ENCODE measurements around the gene SNCA.

Gene SNCA

DNA sequence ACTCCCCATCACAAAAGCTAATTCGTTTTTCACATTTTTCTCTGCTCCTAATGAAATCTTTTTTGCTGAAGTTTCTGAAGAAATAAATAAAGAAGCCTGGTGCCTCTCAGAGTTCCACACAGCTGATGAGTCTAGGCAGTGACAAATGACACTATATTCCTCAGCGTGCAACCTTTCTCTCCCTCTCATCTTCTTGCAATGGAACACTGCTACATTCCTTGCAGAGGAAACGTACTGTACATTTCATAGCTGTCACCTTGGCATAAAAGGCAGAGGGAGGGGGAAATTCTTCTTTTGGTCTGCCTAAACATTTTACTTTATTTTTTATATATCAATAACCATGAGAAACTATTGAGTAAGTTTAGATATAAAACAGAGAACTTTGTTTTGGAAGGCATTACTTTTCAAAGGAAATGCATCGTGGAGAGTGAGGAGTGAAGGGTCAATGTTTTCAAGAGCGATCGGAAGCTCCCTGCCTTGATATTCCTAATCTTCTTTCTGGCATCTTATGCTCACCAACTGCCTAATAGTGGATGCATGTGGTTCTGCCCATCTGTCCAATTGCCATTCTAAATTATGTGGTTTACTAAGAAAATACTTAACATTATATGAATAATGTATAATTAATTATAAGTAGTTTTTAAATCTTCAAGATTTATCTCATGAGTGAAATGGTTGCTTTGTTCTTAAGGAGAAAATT lies 29.4 kb downstream of the SNCA start:
- DNase-seq: no peak

GRCh38 chr4:89805297-89805696 lies 31.7 kb downstream of the SNCA start:
- DNase-seq: no peak

DNA sequence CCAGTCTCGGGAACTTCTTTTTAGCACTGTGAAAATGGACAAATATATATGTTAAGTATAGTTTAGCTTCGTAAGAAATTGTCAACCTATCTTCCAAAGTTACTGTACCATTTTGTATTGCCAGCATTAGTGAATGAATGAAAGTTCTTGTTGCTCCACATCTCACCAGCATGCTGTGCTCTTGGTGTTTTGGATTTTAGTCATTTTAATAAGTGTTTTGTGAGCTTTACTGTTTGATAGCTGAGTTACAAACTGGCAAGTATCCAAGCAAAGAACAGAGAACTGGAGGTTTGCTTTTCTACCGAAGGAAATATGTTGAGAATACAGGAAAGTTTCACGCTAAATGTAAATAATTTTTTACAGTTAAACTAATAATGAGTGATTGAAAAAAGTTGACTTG lies 33.0 kb downstream of the SNCA start:
- DNase-seq: no peak

DNA sequence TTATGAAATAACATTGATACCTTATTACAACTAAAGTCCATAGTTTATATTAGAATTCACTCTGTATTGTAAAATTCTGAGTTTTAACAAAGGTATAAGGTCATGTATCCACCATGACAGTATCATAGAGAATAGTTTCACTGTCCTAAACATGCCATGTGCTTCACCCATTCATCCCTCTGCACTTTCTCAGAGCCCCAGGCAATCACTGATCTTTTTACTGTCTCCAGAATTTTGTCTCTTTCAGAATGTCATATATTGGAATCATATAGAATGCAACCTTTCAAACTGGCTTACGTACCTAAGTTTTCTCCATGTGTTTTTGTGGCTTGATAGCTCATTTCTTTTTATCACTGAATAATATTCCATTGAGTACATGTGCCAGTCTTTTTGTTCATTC lies 33.9 kb downstream of the SNCA start:
- no peak for DNase-seq

- no peak for DNase-seq
Measured at GRCh38 chr4:89800527-89801103, 36.3 kb downstream of the SNCA start.

DNA sequence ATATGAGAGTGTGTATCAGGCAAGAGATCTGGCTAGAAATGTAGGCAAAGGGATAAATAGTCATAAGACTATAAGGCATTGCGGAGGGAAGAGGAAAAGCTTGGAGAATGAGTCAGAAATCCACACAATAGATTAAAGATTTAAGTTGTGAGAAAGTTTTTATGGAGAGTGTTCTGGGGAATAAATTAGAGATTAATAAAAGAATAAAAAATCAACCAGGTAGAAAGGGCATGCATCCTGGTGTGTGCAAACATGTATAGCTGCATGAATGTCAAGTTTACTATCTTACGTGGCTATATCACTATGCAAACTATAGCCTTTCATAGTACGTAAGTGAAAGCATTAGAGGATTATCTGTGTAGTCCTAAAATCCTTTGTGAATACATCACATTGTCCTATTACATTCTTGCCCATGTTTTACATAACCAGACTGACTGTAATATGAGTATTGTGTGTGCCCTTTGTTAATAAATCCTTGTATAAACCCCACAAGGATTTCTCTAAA lies 36.9 kb downstream of the SNCA start:
- no peak for DNase-seq

DNA sequence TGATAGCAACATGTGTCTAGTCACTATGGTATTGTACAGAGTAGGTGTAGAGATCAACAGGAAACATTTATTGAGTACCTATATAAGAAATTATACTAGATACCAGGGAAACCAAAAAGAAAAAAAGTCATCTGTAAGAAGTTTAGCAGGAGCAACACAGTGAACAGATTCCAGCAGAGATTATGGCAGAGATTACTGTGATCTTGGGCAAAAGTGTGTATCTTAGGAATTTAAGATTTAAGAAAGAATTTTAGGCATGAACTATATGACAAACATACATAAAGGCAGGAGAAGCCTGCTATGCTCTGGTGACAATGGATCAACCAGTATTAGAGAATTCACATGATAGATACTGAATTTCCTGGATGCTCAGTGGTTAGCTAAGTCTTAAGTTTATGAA lies 37.9 kb downstream of the SNCA start:
- no peak for DNase-seq

DNA sequence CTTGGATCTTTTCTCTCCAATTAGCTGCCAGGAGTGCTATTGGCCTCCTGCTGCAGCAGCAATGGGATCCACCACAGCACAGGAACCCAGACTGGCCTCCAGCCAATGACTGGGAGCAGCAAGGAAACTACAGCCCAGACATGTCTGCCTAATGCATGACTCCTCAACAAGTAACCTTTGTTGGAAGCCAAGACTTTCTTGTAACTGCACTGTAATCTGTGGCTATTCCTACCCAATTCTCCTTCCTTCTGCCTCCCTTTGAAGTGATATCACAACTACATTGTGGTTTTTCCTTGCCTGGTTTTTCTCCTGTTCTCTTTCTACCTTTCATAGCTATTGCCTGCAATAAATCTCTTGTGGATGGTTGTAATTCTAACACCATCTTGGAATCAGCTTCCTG lies 39.8 kb downstream of the SNCA start:
- no peak for DNase-seq

- no peak for DNase-seq
Measured at GRCh38 chr4:89788206-89789072, 48.5 kb downstream of the SNCA start.

GRCh38 chr4:89784686-89785231 lies 52.2 kb downstream of the SNCA start:
- DNase-seq: no peak

DNA sequence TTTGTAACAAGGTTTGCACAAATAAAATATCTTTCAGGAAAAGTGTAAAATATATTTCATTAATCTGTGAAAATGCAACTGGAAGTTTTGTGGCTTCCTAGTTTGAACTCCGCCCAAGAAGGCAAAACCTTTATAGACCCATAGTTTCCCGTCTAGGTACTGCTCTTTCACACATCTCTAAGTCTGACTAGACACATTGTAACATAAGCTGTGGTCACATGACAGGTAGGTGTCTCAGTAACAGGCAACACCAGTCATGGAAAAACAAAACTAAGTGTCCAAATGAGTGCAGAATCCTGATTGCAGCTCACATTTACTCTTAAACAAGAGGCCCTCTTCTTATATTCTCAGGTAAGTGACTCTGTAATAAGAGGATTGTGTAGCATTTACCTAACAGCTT lies 55.6 kb downstream of the SNCA start:
- no peak for DNase-seq

DNA sequence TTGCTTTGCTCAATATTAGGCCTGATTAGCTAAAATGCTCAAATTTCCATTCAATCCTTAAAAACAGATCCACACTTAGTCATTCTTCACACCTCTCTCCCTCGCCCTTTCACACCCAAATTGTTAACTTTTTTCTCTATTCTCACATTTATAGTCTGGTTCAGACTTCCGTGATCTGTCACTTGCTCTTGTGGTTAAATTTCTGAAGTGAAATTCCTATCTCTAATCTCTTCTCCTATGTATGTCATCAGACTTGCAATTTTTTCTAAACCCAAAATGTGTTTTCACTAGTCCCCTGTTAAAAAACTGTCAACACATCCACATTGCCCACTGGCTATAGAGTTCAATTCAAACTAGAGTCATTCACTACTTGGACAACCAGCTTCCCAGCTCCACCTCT lies 63.2 kb downstream of the SNCA start:
- no peak for DNase-seq

- no peak for DNase-seq
Measured at GRCh38 chr4:89769856-89770255, 67.1 kb downstream of the SNCA start.

DNA sequence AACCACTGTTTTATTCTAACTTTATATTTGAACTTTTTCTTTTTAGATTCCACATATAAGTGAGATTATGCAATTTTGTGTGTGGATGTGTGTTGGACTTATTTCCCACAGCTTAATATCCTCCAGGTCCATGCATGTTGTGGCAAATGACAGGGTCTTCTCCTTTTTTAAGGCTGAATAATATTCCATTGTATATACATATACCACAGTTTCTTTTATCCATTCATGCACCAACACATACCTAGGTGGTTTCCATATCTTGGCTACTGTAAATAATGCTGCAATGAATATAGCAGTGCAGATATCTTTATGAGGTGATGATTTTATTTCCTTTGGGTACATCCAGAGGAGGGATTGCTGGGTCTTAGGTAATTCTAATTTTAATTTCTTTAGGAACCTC lies 69.0 kb downstream of the SNCA start:
- no peak for DNase-seq

GRCh38 chr4:89765966-89766365 lies 71.0 kb downstream of the SNCA start:
- DNase-seq: no peak

DNA sequence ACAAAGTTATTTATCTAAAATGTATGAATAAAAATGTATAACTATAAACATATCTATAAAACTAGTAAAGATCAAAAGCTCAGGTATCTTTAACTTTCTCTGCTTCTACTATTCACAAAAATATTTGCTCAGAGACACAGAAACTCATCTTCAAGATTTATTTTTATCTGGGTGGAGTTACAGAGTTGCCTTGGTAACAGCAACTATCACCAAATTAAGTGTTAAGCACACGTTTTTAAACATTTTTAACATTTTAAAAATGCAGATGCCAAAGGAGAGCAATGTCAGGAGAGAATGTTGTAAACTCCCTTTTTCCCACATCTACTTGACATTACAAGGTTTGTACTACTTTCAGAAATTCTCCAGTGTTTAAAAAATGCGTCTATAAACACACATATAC lies 71.4 kb downstream of the SNCA start:
- no peak for DNase-seq

GRCh38 chr4:89762311-89762710 lies 74.7 kb downstream of the SNCA start:
- DNase-seq: no peak

DNA sequence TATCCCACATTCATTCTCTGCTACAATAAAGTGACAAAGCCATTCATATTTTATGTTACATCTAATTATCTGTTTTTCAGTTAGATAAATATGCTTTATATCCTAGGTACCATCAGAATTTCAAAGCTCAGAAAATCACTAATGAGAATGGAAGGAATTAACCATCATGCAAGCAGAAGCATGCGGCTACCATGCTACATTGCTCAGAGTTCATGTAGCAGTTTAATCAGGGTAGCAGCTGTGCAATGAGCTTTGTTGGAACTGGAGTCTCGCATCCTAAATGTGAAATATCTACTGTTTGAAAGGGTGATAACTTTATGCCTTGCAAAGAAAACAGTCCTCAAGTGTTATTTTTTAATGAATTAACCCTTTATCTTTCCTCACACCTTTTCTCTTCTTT lies 77.5 kb downstream of the SNCA start:
- no peak for DNase-seq

- no peak for DNase-seq
Measured at GRCh38 chr4:89757154-89757719, 79.7 kb downstream of the SNCA start.

GRCh38 chr4:89755220-89755619 lies 81.7 kb downstream of the SNCA start:
- no peak for DNase-seq

GRCh38 chr4:89754531-89754930 lies 82.4 kb downstream of the SNCA start:
- no peak for DNase-seq

DNA sequence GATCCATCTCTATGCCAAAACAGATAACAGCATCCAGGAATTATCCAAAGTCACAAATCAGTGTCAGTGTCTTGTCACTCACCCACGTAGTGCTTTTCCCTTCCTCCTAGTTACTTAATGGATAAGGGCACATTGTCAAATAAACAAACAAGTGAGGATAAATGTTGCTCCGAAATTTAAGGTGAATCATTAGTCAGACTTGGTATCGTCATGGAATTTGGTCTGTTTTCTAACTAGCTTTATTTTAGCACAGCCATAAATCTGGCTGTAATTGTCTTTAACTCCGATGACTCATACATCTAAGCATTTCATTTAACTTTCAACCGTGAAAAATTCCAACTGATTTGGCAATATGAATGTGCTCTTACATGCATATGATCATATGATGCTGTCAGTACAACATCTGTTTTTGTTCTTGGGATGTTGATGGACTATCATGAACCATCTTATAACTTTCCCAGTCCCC lies 83.3 kb downstream of the SNCA start:
- DNase-seq: no peak

DNA sequence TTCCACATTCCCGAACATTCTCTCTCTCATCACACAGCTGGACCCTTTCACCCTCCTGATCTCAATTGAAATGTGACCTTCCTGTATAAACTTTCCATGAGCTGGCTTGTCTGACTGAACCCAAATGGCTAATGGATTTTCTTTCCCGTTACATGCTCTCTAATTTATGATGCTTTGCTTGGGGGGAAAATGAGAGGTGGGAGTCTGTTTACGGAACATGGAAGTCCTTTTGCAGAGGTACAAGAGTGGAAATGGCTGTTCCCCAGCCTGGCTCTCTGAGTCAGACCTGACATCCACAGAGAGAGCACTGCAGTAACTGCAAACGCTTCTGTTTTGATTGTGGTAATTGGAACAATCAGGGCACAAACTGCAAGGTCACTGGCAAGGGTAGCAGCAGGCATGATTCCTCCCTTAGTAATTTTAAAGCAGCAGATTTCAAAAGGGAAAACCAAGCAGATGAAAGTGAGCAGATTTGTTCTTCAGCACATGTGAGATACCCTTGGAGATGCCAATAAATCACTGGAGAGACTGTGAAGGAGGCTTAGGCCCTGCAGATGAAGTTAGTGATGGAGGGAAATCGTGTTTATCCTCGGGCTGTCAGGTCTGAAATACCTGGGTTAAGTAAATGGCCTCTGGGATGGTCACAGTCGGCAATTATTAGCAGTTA lies 83.9 kb downstream of the SNCA start:
- DNase-seq: no peak
